HEK293 (cell line): ENCODE data around the gene NEK9.

Experiments
- CTCF ChIA-PET: fragments of 350-600 bp; formaldehyde crosslinking; extraction: SDS; loops from one replicate; lab custom pipeline; 2021; ENCODE audit warnings: antibody characterized with exemption; lab: Yijun Ruan, JAX
- POLR2A ChIA-PET: fragments of 300-600 bp; formaldehyde crosslinking; extraction: SDS; loops from one replicate; lab custom pipeline; 2020; ENCODE audit warnings: antibody characterized with exemption, inconsistent platforms; lab: Yijun Ruan, JAX
- H3K27ac ChIP-seq: fragments of 200-500 bp; sonication (Bioruptor generic); 2 replicates; pipeline ENCODE4 v1.5.1; 2014; ENCODE audit warnings: low read depth, low read length, control low read depth, inconsistent platforms; ENCODE audit errors: extremely low read depth
- H3K36me3 ChIP-seq, 2 experiments: fragments of 200-500 bp in 1 of 2; sonication (Bioruptor generic) in 1 of 2; 1 replicate in 1 of 2; 2 replicates in 1 of 2; pipeline ENCODE4 v1.5.1; 2014 to 2017; ENCODE audit warnings: inconsistent platforms in 2 of 2, low read length in 2 of 2; ENCODE audit not compliant: control insufficient read depth in 2 of 2, insufficient read depth in 1 of 2
- H3K4me1 ChIP-seq: fragments of 200-500 bp; sonication (Bioruptor generic); 2 replicates; pipeline ENCODE4 v1.5.1; 2014; ENCODE audit warnings: mild to moderate bottlenecking, low read length, inconsistent platforms; ENCODE audit not compliant: control insufficient read depth, insufficient read depth
- H3K4me3 ChIP-seq: 2 replicates; pipeline ENCODE4 v1.5.1; 2011; ENCODE audit warnings: low read depth, mild to moderate bottlenecking, control low read depth, low read length, moderate library complexity
- H3K9me3 ChIP-seq: fragments of 200-500 bp; sonication (Bioruptor generic); 2 replicates; pipeline ENCODE4 v1.5.1; 2014; ENCODE audit warnings: low read depth, low read length, inconsistent platforms; ENCODE audit not compliant: control insufficient read depth, insufficient read depth
- BCL6B ChIP-seq: fragments of 450-650 bp; formaldehyde crosslinking; IDR thresholded peaks from 2 replicates; pipeline ENCODE4 v1.5.1; 2017; ENCODE audit warnings: missing biosample characterization, missing genetic modification characterization
- FEZF1 ChIP-seq: fragments of 450-650 bp; formaldehyde crosslinking; IDR thresholded peaks from 2 replicates; pipeline ENCODE4 v1.5.1; 2016; ENCODE audit warnings: missing biosample characterization, missing genetic modification characterization
- GLI4 ChIP-seq: fragments of 450-650 bp; formaldehyde crosslinking; IDR thresholded peaks from 2 replicates; pipeline ENCODE4 v1.5.1; 2016; ENCODE audit warnings: missing biosample characterization, missing genetic modification characterization
- KLF7 ChIP-seq: fragments of 450-650 bp; formaldehyde crosslinking; IDR thresholded peaks from 2 replicates; pipeline ENCODE4 v1.5.1; 2016; ENCODE audit warnings: missing biosample characterization, missing genetic modification characterization, borderline replicate concordance
- KLF8 ChIP-seq: fragments of 450-650 bp; formaldehyde crosslinking; IDR thresholded peaks from 2 replicates; pipeline ENCODE4 v1.5.1; 2016; ENCODE audit warnings: missing biosample characterization, missing genetic modification characterization
- MEIS1 ChIP-seq: sonication (generic); formaldehyde crosslinking; IDR thresholded peaks from 2 replicates; pipeline ENCODE4 v1.8.1; 2022; ENCODE audit warnings: missing genetic modification reagents, mild to moderate bottlenecking, borderline replicate concordance
- MZF1 ChIP-seq: fragments of 450-650 bp; formaldehyde crosslinking; IDR thresholded peaks from 2 replicates; pipeline ENCODE4 v1.5.1; 2017; ENCODE audit warnings: missing biosample characterization, missing genetic modification characterization, borderline replicate concordance
- OVOL3 ChIP-seq: fragments of 450-650 bp; formaldehyde crosslinking; IDR thresholded peaks from 2 replicates; pipeline ENCODE4 v1.5.1; 2016; ENCODE audit warnings: missing biosample characterization, missing genetic modification characterization
- TSHZ1 ChIP-seq: fragments of 450-650 bp; formaldehyde crosslinking; IDR thresholded peaks from 2 replicates; pipeline ENCODE4 v1.5.1; 2016; ENCODE audit warnings: missing biosample characterization, missing genetic modification characterization, borderline replicate concordance
- ZBTB17 ChIP-seq: fragments of 450-650 bp; formaldehyde crosslinking; IDR thresholded peaks from 2 replicates; pipeline ENCODE4 v1.5.1; 2016; ENCODE audit warnings: missing biosample characterization, missing genetic modification characterization
- ZNF155 ChIP-seq: fragments of 450-650 bp; formaldehyde crosslinking; IDR thresholded peaks from 2 replicates; pipeline ENCODE4 v1.5.1; 2016; ENCODE audit warnings: missing biosample characterization, missing genetic modification characterization
- ZNF157 ChIP-seq: fragments of 450-650 bp; formaldehyde crosslinking; IDR thresholded peaks from 2 replicates; pipeline ENCODE4 v1.5.1; 2016; ENCODE audit warnings: missing biosample characterization, missing genetic modification characterization
- ZNF175 ChIP-seq: fragments of 450-650 bp; formaldehyde crosslinking; IDR thresholded peaks from 2 replicates; pipeline ENCODE4 v1.5.1; 2016; ENCODE audit warnings: missing biosample characterization, missing genetic modification characterization
- ZNF221 ChIP-seq: fragments of 450-650 bp; formaldehyde crosslinking; IDR thresholded peaks from 2 replicates; pipeline ENCODE4 v1.5.1; 2017; ENCODE audit warnings: missing biosample characterization, missing genetic modification characterization, borderline replicate concordance
- ZNF23 ChIP-seq: fragments of 450-650 bp; formaldehyde crosslinking; IDR thresholded peaks from 2 replicates; pipeline ENCODE4 v1.5.1; 2016; ENCODE audit warnings: missing biosample characterization, missing genetic modification characterization, borderline replicate concordance
- ZNF37A ChIP-seq: fragments of 450-650 bp; IDR thresholded peaks from 2 replicates; pipeline ENCODE4 v1.5.1; 2018; ENCODE audit warnings: missing biosample characterization, missing genetic modification characterization
- ZNF416 ChIP-seq: fragments of 450-650 bp; formaldehyde crosslinking; IDR thresholded peaks from 2 replicates; pipeline ENCODE4 v1.5.1; 2016; ENCODE audit warnings: missing biosample characterization, missing genetic modification characterization
- ZNF48 ChIP-seq: fragments of 450-650 bp; formaldehyde crosslinking; IDR thresholded peaks from 2 replicates; pipeline ENCODE4 v1.5.1; 2016; ENCODE audit warnings: missing biosample characterization, missing genetic modification characterization
- ZNF488 ChIP-seq: fragments of 450-650 bp; formaldehyde crosslinking; IDR thresholded peaks from 2 replicates; pipeline ENCODE4 v1.5.1; 2016; ENCODE audit warnings: missing biosample characterization, missing genetic modification characterization
- ZNF514 ChIP-seq: fragments of 450-650 bp; formaldehyde crosslinking; IDR thresholded peaks from 2 replicates; pipeline ENCODE4 v1.5.1; 2016; ENCODE audit warnings: missing biosample characterization, missing genetic modification characterization
- ZNF549 ChIP-seq: fragments of 450-650 bp; IDR thresholded peaks from 2 replicates; pipeline ENCODE4 v1.5.1; 2018; ENCODE audit warnings: missing biosample characterization, missing genetic modification characterization, mild to moderate bottlenecking, inconsistent platforms, moderate library complexity
- ZNF560 ChIP-seq: fragments of 450-650 bp; formaldehyde crosslinking; IDR thresholded peaks from 2 replicates; pipeline ENCODE4 v1.5.1; 2017; ENCODE audit warnings: missing biosample characterization, missing genetic modification characterization, borderline replicate concordance
- ZNF624 ChIP-seq: fragments of 450-650 bp; formaldehyde crosslinking; IDR thresholded peaks from 2 replicates; pipeline ENCODE4 v1.5.1; 2017; ENCODE audit warnings: missing biosample characterization, missing genetic modification characterization
- ZNF670 ChIP-seq: fragments of 450-650 bp; formaldehyde crosslinking; IDR thresholded peaks from 2 replicates; pipeline ENCODE4 v1.5.1; 2016; ENCODE audit warnings: missing biosample characterization, missing genetic modification characterization, low read depth
- ZNF768 ChIP-seq: fragments of 450-650 bp; formaldehyde crosslinking; IDR thresholded peaks from 2 replicates; pipeline ENCODE4 v1.5.1; 2018; ENCODE audit warnings: missing biosample characterization, mild to moderate bottlenecking, missing genetic modification characterization
- TF ChIP-seq, protein P1 (sequence below): fragments of 450-650 bp; formaldehyde crosslinking; IDR thresholded peaks from 2 replicates; pipeline ENCODE4 v1.5.1; 2017; ENCODE audit warnings: missing biosample characterization, missing genetic modification characterization
- TF ChIP-seq, protein P2 (sequence below): fragments of 450-650 bp; formaldehyde crosslinking; optimal IDR thresholded peaks from 2 replicates; pipeline ENCODE3; 2016; ENCODE audit warnings: missing biosample characterization, mild to moderate bottlenecking, missing genetic modification characterization
- TF ChIP-seq, protein P3 (sequence below): fragments of 450-650 bp; formaldehyde crosslinking; IDR thresholded peaks from 2 replicates; pipeline ENCODE4 v1.5.1; 2016; ENCODE audit warnings: missing biosample characterization, missing genetic modification characterization

NEK9 gene

GRCh38 chr14:75107186-75107585, 19.7 kb downstream of the NEK9 start (continued):
- TF ChIP-seq KLF8 = no peak
- TF ChIP-seq ZNF624 (tag by site-specific recombination) = no peak
- TF ChIP-seq, protein P1, sequence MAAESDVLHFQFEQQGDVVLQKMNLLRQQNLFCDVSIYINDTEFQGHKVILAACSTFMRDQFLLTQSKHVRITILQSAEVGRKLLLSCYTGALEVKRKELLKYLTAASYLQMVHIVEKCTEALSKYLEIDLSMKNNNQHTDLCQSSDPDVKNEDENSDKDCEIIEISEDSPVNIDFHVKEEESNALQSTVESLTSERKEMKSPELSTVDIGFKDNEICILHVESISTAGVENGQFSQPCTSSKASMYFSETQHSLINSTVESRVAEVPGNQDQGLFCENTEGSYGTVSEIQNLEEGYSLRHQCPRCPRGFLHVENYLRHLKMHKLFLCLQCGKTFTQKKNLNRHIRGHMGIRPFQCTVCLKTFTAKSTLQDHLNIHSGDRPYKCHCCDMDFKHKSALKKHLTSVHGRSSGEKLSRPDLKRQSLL = no peak
- no peak for TF ChIP-seq ZNF549
- TF ChIP-seq, protein P2, sequence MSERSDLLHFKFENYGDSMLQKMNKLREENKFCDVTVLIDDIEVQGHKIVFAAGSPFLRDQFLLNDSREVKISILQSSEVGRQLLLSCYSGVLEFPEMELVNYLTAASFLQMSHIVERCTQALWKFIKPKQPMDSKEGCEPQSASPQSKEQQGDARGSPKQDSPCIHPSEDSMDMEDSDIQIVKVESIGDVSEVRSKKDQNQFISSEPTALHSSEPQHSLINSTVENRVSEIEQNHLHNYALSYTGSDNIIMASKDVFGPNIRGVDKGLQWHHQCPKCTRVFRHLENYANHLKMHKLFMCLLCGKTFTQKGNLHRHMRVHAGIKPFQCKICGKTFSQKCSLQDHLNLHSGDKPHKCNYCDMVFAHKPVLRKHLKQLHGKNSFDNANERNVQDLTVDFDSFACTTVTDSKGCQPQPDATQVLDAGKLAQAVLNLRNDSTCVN = no peak
- no peak for TF ChIP-seq ZNF221 (tag by site-specific recombination)
- TF ChIP-seq ZNF23 (tag by site-specific recombination) = no peak
- no peak for TF ChIP-seq ZNF560
- TF ChIP-seq, protein P3, sequence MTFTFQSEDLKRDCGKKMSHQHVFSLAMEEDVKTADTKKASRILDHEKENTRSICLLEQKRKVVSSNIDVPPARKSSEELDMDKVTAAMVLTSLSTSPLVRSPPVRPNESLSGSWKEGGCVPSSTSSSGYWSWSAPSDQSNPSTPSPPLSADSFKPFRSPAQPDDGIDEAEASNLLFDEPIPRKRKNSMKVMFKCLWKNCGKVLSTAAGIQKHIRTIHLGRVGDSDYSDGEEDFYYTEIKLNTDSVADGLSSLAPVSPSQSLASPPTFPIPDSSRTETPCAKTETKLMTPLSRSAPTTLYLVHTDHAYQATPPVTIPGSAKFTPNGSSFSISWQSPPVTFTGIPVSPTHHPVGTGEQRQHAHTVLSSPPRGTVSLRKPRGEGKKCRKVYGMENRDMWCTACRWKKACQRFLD (tag by site-specific recombination) = no peak
- no peak for TF ChIP-seq ZNF155 (tag by site-specific recombination)
- TF ChIP-seq TSHZ1 = no peak
- TF ChIP-seq ZNF670 = no peak
- TF ChIP-seq MEIS1 = no peak
- TF ChIP-seq ZNF768 (tag by site-specific recombination) = no peak
- TF ChIP-seq FEZF1 (tag by site-specific recombination) = no peak

- H3K4me1 ChIP-seq = no peaks in the 10 kb centered on the region
- no peak overlapping the region for H3K27ac ChIP-seq
- no peaks in the 10 kb centered on the region for H3K9me3 ChIP-seq
- TF ChIP-seq ZNF157 (tag by site-specific recombination) (no peak), ZNF175 (tag by site-specific recombination) (no peak), ZNF48 (no peak), ZBTB17 (tag by site-specific recombination) (no peak), ZNF514 (tag by site-specific recombination) (no peak), OVOL3 (no peak), KLF7 (no peak), ZNF488 (no peak), BCL6B (tag by site-specific recombination) (no peak), GLI4 (no peak), ZNF37A (tag by site-specific recombination) (no peak), ZNF416 (no peak), MZF1 (tag by site-specific recombination) (no peak)
- H3K36me3 ChIP-seq = peaks cover 78 to 85% of the 10 kb centered on the region in 2 experiments
- ChIA-PET POLR2A (interaction anchor here (0.6 kb wide), 1 partner anchor 795 kb away, joined by 8 read pairs; no protein-coding TSS in a partner anchor), CTCF (no interaction called here)
- H3K4me3 ChIP-seq = no peak overlapping the region
These were observed 25.4 kb downstream of the NEK9 start for GRCh38 chr14:75101491-75101890.
